ENCODE measurements around the gene PHF1.
A peak's percentile ranks its signal among the peaks of the same experiment; 100 is the strongest.

Gene PHF1

DNA sequence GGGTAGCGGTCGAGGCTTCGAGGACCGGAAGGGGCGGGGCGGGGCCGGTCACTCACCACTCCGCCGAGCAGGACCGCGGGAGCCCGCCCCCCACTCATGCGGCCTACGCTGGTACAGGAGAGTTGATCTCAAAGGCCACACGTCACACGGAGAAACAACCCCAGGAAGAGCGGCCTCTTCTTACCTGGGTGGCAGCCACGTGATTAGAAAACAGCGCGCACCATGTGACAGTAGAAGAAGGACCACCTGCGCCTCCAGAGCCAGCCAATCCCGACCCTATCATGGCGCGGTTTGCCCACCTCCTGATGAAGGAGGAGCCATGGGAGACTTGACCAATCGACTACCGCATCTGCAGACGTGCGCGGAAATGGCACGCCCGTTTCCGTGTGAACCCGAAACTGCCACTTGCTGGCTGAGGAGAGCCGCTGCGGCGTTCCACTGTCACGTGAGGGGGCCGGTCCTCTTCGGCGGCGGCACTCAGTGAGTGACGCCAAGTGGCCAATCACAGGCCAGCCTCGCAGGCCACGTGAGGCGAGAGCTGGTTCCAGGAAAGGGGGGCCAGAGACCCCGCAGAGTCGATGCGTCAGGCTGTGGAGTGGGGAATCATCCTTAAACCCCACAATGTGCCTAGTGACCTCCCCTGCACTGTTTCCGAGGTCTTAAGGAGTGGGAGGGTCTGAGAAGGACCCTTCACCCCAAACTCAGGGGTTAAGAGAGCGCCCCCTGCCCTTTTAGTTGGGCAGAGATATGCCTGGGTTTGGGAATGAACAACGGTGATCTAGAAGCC is 7.3 kb downstream of the PHF1 start, which contains the start of gene CUTA:
TSS of gene CUTA (minus strand) at position 205 of the 787 bp plus-strand sequence. CDS start at position 98, 107 bp downstream.
- peak; percentile 99 for DNase-seq (ENCODE audit: low read depth)

- DNase-seq (ENCODE audit: low read depth) = no peak
Observed at GRCh38 chr6:33418690-33419291, 8.0 kb downstream of the PHF1 start.

DNA sequence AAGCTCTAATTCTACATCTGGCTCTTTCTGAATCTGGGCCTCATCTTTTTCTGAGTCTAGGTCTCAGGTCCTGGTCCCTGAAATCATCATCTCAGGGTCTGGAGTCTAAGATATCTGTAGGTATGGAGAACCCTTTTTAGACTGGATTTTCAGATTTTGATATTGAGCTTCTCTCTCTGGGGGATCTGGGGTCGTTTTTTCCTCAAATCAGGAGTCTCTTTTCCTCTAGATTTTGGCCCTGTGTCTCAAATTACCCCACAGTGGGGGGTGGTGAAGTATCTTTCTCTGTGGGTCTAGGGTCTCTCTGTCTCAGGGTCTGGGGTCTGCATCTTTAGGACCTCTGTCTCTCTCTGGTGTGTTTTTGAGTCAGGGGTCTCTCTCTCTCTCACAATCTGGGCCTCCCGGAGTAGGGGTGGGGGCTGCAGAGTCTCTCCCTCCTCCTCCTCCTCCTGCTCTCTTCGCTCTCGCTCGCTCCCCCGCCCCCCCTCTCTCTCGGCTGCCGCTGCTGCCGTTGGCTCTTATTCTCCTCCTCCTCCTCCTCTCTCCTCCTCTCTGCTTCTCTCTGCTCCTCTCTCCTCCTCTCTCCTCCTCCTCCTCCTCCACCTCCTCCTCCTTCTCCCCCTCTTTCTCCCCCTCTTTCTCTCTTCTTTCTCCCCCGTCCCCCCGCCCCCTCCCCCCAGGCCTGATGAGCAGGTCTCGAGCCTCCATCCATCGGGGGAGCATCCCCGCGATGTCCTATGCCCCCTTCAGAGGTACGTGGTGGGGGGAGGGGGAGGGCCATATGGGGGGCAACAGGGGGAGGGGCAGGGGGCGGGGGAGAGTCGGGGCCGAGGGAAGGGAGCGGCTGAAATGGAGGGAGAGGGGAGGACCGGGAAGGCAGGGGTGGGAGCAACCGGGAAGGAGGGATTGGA is 9.0 kb downstream of the PHF1 start, which contains the start of gene SYNGAP1:
TSS of gene SYNGAP1 (plus strand) at position 486 of the 911 bp plus-strand sequence. CDS start at position 686, 200 bp downstream.
- no peak for DNase-seq (ENCODE audit: low read depth)

DNA sequence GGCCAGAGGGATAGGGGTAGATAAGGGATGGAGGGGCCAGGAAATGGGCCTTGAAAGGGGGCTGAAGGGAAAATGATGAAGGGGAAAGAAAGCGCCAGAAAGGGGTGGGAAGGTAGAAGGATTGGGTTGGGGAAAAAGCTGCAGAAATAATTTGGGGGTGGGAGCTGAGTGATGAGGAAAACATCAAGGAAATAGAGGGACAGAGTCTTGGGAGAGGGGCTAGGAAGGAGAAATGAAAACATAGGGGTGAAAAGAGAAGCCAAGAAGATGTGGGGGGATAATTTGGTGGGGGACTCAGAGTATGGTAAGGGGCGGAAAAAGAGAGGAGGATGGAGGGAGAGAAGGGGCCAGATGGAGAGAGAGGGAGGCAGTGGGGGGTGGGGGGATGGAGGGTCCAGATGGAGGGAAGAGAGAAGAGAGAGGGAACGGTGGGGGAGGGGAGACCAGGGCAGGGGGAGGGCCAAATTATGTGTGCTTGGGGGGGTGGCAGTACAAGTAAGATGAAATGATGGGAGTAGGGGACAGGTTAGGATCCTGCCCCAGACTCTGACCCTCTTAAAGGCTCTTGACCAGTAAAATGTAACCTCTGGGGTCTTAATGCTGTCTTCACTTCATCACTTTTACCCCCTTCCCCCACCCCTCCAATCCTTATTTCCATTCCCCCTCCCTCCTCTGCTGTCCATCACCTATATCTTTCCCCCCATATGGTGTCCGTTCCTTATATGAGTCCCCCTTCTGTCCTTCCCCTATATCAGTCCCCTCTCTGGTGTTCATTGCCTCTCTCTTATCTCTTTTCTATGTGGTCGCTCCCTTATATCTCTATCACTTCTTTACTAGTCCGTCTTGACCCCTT is 9.9 kb downstream of the PHF1 start:
- no peak for DNase-seq (ENCODE audit: low read depth)

DNA sequence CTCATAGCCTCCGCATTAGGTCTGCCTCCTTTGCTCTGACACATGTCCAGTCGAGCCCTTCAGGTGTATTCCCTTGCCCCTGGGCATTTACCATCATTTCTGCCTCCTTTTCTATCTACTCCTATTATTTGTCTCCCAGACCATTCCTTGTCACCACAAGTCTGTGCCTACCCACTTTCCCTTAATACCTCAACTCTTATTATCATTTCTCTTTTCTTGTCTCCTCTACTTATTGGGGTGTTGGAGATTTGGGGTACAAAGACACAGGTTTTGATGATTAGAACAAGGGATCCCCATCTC is 10.5 kb downstream of the PHF1 start:
- no peak for DNase-seq (ENCODE audit: low read depth)

- DNase-seq (ENCODE audit: low read depth) = no peak
Observed at GRCh38 chr6:33423777-33424176, 13.0 kb downstream of the PHF1 start.

- no peak for DNase-seq (ENCODE audit: low read depth)
Observed at GRCh38 chr6:33424855-33425667, 14.2 kb downstream of the PHF1 start.

DNA sequence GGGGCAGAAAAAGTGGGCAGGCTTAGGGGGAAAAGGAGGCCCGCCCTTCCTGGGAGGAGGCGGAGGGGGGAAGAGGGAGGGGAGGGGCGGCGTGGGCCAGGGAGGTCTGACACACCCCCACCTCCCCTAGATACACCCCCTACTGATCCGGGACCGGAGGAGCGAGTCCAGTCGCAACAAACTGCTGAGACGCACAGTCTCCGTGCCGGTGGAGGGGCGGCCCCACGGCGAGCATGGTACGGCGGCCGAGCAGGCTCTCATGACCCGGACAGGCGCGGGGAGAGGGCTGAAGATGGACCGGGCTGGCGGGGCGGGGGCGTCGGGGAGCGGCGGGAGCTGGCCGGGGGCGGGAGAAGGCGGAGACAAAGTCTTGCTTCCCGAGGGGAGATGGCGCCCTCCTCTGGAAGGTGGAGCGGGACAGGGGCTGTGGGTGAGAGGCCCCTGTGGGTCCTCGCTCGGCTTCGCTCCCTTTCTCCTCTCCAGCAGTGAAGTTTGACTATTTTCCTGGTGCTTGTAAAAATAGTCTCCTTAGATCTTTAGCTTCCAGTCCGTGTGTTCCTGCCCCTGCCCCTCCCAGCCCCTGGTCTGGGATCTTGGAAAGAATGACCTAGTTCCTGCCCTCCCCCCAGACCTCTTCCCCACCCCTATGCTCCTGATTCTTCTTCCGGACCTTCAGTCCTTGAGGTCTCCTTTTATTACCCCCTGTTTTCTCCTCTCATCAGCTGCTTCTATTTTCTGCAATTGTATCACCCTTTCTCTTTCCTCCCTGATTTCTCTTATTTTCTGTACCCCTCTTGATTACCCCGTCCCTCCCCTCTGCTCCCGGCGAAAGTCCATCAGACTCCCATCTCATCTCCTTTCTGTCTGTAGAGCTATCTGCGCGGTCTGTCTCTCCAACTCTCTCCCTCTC is 15.1 kb downstream of the PHF1 start:
- peak; percentile 76 for DNase-seq (ENCODE audit: low read depth)

- DNase-seq (ENCODE audit: low read depth) = no peak
Observed at GRCh38 chr6:33426590-33427511, 16.0 kb downstream of the PHF1 start.

DNA sequence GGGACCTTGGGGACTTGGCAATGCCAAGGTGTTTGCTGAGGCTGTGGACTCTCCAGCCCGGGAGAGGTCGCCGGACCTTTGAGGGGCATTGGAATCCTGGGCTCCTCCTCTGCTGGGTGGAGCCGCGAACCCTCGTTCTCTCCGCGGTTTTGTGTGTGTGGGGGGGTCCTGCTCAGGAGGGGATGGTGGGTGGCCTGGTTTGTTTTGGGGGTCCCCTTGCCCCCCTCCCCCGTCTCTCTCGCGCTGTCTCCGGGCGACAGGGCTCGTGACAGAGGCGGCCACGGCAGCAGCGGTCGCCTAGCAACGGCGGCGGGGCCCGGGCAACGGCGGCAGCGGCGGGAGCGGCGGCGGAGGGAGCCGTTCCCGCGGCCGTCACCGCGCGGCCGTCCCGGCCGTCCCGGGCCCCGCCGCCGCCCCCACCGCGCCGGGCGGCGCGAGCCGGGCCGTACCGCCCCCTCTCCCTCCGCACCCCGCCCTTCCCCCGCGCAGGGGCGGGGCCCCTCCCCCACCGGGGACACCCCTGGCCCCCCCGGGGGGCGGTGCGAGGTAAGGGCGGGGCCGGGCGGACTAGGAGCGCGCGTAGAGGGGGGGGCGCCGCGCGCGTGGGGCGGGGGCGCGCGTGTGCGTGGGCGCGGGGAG is 16.9 kb downstream of the PHF1 start:
- peak; percentile 63 for DNase-seq (ENCODE audit: low read depth)

DNA sequence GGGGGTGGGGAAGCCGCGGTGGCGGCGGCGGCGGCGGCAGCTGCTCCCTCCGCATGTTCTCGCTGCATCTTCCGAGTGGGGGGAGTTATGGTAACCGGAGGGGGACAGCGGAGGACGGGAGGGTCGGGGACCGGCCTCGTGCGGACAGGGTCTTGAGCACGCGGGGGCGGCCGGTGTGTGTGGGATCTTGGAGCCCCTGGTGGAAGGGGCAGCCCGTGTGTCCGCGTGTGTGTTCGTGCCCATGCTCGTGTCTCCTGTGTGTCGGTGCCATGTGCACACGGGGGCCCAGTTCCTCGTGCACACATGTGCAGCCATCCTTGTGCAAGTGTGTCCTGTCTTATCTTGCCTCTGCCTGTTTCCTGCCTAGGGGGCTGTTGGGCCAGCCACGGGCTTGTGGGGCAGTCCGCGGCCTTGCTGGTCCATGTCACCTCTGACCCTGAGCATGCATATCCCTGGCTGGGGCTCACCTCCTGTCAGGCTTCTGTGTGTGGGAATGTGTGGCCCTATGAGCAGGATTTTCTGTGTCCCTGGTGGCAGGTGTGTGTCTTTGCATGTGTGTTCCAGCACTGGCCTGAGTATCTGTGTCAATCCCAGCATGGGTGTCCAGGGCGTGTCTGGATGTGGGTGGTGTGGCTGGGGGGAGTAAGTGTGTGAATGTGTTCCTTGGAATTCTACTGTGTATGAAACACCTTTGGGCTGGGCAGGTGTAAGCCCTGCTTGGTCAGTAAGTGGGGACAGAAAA is 17.6 kb downstream of the PHF1 start:
- DNase-seq (ENCODE audit: low read depth) = no peak

DNA sequence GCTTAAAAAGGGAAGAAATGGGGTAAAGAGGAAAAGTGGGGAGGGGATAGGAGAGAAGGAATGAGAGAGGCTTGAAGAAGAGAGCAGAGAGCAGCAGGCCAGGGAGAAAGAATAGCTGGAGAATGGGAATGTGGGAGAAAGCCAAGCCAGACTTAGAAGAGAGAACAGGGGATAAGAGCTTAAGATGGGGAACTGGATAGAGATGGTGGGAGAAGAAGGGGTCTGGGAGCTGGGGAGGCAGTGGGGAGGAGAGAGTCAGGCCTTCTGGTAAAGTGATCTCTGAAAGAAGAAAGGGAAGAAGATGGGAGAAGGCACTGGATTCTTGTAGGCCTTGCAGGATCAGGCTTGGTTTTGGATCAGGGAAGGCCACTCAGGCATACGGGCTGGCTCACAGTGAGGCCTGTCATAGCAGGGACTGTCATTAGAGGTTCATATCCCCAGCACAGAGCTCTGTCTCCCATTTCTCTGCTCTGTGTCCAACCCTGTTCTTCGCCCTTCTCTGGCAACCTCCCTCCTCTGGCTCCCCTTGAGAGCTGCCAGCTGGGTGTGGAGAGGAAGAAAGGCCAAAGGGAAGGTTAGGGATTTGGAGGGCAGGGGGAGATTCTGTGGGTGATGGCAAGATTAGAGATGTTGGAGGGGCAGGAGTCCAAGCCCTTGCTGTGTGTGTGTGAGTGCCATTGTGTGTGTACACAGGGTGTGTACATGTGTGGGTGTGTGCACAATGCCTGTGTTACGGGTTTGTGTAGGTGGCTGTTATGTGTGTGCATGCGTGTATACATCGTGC is 18.3 kb downstream of the PHF1 start:
- DNase-seq (ENCODE audit: low read depth) = no peak

GRCh38 chr6:33429750-33430052 is 18.9 kb downstream of the PHF1 start:
- no peak for DNase-seq (ENCODE audit: low read depth)

- no peak for DNase-seq (ENCODE audit: low read depth)
Observed at GRCh38 chr6:33430334-33430733, 19.5 kb downstream of the PHF1 start.

DNA sequence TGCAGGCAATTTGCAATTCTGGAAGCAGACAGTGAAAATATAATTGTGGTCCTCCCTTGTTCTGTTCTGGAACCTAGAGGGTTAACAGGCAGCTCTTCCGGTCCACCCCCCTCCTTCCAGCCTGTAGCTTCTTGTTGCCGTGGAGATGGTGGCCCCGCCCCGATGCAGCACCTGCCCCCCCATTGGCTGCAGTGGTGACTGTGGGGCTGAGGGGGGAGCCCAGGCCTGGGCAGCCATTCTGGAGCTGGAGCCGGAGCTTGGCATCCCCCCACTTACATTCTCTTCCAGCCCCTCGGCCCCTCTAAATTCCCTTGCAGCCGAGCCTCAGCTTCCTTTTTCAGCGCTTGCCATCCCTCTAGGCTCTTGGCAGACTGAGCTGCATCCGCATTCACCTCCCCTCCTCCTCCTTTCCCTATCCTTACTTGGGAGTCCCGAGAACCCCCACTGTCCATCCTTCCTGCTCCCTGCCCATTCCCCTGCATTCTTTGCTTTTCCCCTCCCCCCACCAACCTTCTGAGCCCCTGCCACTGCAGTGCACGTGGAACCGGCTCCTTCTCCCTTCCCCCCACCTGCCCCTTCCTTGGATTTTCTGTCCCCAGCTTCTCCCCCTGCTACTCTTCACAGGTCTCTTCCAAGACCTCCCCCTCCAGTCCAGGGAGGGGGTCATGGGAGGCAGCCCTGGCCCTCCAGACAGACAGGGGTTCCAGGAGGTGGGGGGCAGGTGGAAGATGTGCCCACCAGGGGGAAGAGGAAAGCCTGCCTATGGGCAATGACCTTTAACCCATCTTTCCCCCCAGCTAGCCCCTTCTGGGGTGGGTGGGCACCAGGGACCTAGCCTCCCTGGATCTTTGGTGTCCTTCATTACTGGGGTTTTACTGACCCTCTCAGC is 20.4 kb downstream of the PHF1 start:
- DNase-seq (ENCODE audit: low read depth) = peak; percentile 63

Measured in stimulated activated CD4-positive, alpha-beta T cell treated with anti-CD3 and anti-CD28 coated beads, Interleukin-2, amount 100 ng/mL, for 4 hours (primary cell).